Kidney (tissue), 14 donors: ENCODE results near the gene TIAM2. TPM values are rescaled to one million over a fixed set of nuclear protein-coding genes. Genes with fewer than 3 reads are reported as not detected.

Experiments
- DNase-seq, 5 donors: peaks; one replicate each; pipeline ENCODE4 v3.0.0-alpha.2; 2013 to 2020
- FAIRE-seq: peaks from 2 replicates; lab custom pipeline; 2012; peaks lifted over from hg19 to GRCh38; lab: Jason Lieb, UNC
- H3K27ac ChIP-seq, 2 donors: one replicate each; pipeline ENCODE4 v1.7.0; 2013; ENCODE audit warnings: low read depth in 2 of 2, low read length in 2 of 2, inconsistent platforms in 1 of 2
- H3K27me3 ChIP-seq: one replicate; pipeline ENCODE4 v1.7.1; 2013; ENCODE audit warnings: low read length, inconsistent platforms; ENCODE audit not compliant: control insufficient read depth, insufficient read depth
- H3K36me3 ChIP-seq, 3 donors: one replicate each; pipeline versions ENCODE4 v1.7.0 to v1.7.1; 2013; ENCODE audit warnings: low read length in 3 of 3, control low read depth in 1 of 3, inconsistent platforms in 1 of 3; ENCODE audit not compliant: insufficient read depth in 3 of 3, control insufficient read depth in 2 of 3
- H3K4me1 ChIP-seq, 3 donors: one replicate each; pipeline versions ENCODE4 v1.7.0 to v1.7.1; 2013; ENCODE audit warnings: low read length in 3 of 3, inconsistent platforms in 1 of 3, low read depth in 1 of 3; ENCODE audit not compliant: control insufficient read depth in 2 of 3, insufficient read depth in 2 of 3
- H3K4me3 ChIP-seq, 3 donors: one replicate each; pipeline versions ENCODE4 v1.7.0 to v1.8.1; 2013; ENCODE audit warnings: low read length in 3 of 3, control low read depth in 1 of 3, inconsistent platforms in 1 of 3
- H3K9ac ChIP-seq, 3 donors: one replicate each; pipeline versions ENCODE4 v1.7.0 to v1.7.1; 2013; ENCODE audit warnings: low read length in 3 of 3, control low read depth in 1 of 3, inconsistent platforms in 1 of 3
- H3K9me3 ChIP-seq, 3 donors: one replicate each; pipeline versions ENCODE4 v1.7.0 to v1.7.1; 2013; ENCODE audit warnings: low read length in 3 of 3, control low read depth in 1 of 3, inconsistent platforms in 1 of 3; ENCODE audit not compliant: control insufficient read depth in 2 of 3, insufficient read depth in 1 of 3
- CTCF ChIP-seq: IDR thresholded peaks from 3 replicates; pipeline ENCODE4 v1.5.1; 2012; ENCODE audit warnings: mild to moderate bottlenecking, moderate library complexity, borderline replicate concordance; ENCODE audit not compliant: insufficient read depth; ENCODE audit errors: extremely low read depth
- intact Hi-C: fragments of 100-400 bp; cut with DNase I; formaldehyde crosslinking; loops from one replicate; pipeline ENCODE4 v1.11.1; 2022
- polyA plus RNA-seq: library from polyadenylated mRNA; stranded (reverse); fragments of 350-450 nt; fragmentation: Illumina TruSeq; extraction: RNeasy Lipid Tissue Mini Kit (QIAGEN cat#74804); gene quantifications from one replicate; pipeline ENCODE4 v1.2.3, GENCODE V29; 2014; ENCODE audit warnings: low read depth, low replicate concordance; ENCODE audit not compliant: insufficient read depth
- total RNA-seq: library from RNA; stranded (reverse); fragmentation: NEBNext Ultra II Directional; extraction: Animal tissue kit (Norgen Biotek cat#: 25700); gene quantifications from one replicate; pipeline ENCODE4 v1.2.1, GENCODE V29; 2021
- donor health status: control.
- donor health status: control.
- donor health status: control.
- donor health status: control.
- donor health status: control.
- donor health status: DM: yes; HTN: yes; CAD: no.
- donor health status: Normal renal cell carcinoma (clear cell type).

TIAM2 gene
- total and polyA plus RNA-seq, 2 donors from 2014 or later: 6.8 to 7.6 TPM

- Histone ChIP-seq H3K27ac (no peak overlapping the region), H3K4me3 (no peak overlapping the region), H3K4me1 (no peaks in the 10 kb centered on the region), H3K9me3 (no peaks in the 10 kb centered on the region), H3K27me3 (no peaks in the 10 kb centered on the region), H3K36me3 (peaks cover 3 to 9% (median 4%) of the 10 kb centered on the region in 3 donors), H3K9ac (no peak overlapping the region)
- DNase-seq (no peak), FAIRE-seq (no peak)
- intact Hi-C loops: no loop called here
- no peak for TF ChIP-seq CTCF
Observed at GRCh38 chr6:155253337-155253736, 258.2 kb downstream of the TIAM2 start.

GRCh38 chr6:155254139-155254538, 259.0 kb downstream of the TIAM2 start:
- FAIRE-seq (no peak), DNase-seq (no peak)
- H3K9me3 ChIP-seq: no peaks in the 10 kb centered on the region
- peaks cover 3 to 12% (median 4%) of the 10 kb centered on the region in 3 donors for H3K36me3 ChIP-seq
- no peaks in the 10 kb centered on the region for H3K27me3 ChIP-seq
- no peaks in the 10 kb centered on the region for H3K4me1 ChIP-seq
- no peak overlapping the region for H3K9ac ChIP-seq
- intact Hi-C loops: no loop called here
- no peak for TF ChIP-seq CTCF
- H3K27ac ChIP-seq: no peak overlapping the region
- H3K4me3 ChIP-seq: no peak overlapping the region

GRCh38 chr6:155256122-155256795, 261.1 kb downstream of the TIAM2 start:
- Histone ChIP-seq H3K9ac (no peak overlapping the region), H3K36me3 (peaks cover 5 to 26% (median 14%) of the 10 kb centered on the region in 3 donors), H3K27me3 (no peaks in the 10 kb centered on the region), H3K27ac (no peak overlapping the region), H3K4me1 (no peaks in the 10 kb centered on the region), H3K9me3 (no peaks in the 10 kb centered on the region), H3K4me3 (no peak overlapping the region)
- TF ChIP-seq CTCF: no peak
- intact Hi-C loops: no loop called here
- DNase-seq (no peak), FAIRE-seq (no peak)
